HL-60/S4 treated with phorbol 12-myristate 13-acetate at 8.2 ng/mL for 4 days and 3 days (cell line): ENCODE results near the gene TM7SF2.

Experiments
- in situ Hi-C: fragments of 300-500 bp; cut with MboI; formaldehyde crosslinking; loops from 2 replicates; pipeline ENCODE4 v1.15.0; 2022; ENCODE audit warnings: low sequenced_read_pairs

The TM7SF2 gene

GRCh38 chr11:65150509-65151299, 39.0 kb downstream of the TM7SF2 start:
- in situ Hi-C loops: no loop called here

GRCh38 chr11:65151331-65151899, 39.7 kb downstream of the TM7SF2 start:
- in situ Hi-C loops: no loop called here

GRCh38 chr11:65152122-65152521, 40.5 kb downstream of the TM7SF2 start:
- in situ Hi-C loops: no loop called here

GRCh38 chr11:65156256-65156655, 44.6 kb downstream of the TM7SF2 start:
- in situ Hi-C loops: no loop called here

- in situ Hi-C loops: no loop called here
Measured at GRCh38 chr11:65156926-65157325, 45.3 kb downstream of the TM7SF2 start.

- in situ Hi-C loops: no loop called here
Measured at GRCh38 chr11:65157336-65157735, 45.7 kb downstream of the TM7SF2 start.

- in situ Hi-C loops: no loop called here
Measured at GRCh38 chr11:65159012-65159411, 47.3 kb downstream of the TM7SF2 start.

GRCh38 chr11:65160643-65161042, 49.0 kb downstream of the TM7SF2 start:
- in situ Hi-C loops: no loop called here

- in situ Hi-C loops: no loop called here
Measured at GRCh38 chr11:65163684-65164083, 52.0 kb downstream of the TM7SF2 start.
